Jurkat, Clone E6-1 (cell line): Measurements from ENCODE around the gene NDUFB10.

ENCODE experiments used
- DNase-seq: peaks from one replicate; pipeline ENCODE4 v3.0.0-alpha.2; 2011; ENCODE audit warnings: low read depth, low spot score
- H3K4me3 ChIP-seq: 2 replicates; pipeline ENCODE4 v1.5.1; 2011; ENCODE audit warnings: mild to moderate bottlenecking, low read length, control low read depth, moderate library complexity

NDUFB10 gene

GRCh38 chr16:2007081-2007836 is 47.9 kb downstream of the NDUFB10 start:
- no peak for DNase-seq
- H3K4me3 ChIP-seq, result peak overlapping the region; percentile 75

- DNase-seq, result no peak
- peak overlapping the region; percentile 75 for H3K4me3 ChIP-seq
Measured at GRCh38 chr16:2008009-2008526, 48.7 kb downstream of the NDUFB10 start.

- no peak for DNase-seq
- H3K4me3 ChIP-seq, result peak overlapping the region; percentile 75
Measured at GRCh38 chr16:2008631-2009163, 49.4 kb downstream of the NDUFB10 start.

GRCh38 chr16:2009164-2009711 is 49.9 kb downstream of the NDUFB10 start:
- no peak for DNase-seq
- peak overlapping the region; percentile 75 for H3K4me3 ChIP-seq

DNA sequence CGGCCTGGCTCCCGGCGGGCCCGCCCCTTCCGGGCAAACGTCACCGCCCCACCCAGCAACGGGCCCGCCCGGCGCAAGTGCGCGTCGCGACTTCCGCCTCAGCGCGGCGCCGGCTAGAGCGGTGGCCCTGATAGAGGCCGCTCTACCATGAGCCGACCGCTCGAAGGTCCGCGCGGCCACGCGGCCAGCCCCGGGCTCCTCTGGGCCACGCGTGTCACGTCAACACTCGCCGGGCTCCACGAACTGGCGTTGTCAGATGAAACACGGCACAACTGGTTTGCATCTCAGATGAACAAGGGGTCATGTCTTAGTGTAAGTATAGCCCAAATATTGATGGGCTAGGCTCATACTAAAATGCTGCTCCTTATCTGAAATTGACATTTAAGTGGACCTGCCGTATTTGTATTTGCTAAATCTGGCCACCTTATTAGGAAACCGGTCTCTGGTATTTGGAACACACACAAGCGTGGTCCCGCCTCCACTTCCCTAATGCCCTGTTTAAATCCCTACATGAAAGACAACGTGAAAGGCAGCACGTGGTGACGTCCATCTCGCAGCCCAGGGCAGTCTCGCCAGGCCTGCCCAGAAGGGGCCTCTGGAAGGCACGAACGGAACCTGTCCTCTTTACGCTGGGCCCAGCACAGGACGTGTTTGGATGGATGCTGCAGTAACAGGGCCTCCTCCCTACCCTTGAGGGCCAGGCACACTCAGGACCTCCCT is 50.6 kb downstream of the NDUFB10 start, which contains the start of gene ZNF598:
Gene ZNF598 (minus strand): TSS at position 31 of the 720 bp plus-strand sequence.
- H3K4me3 ChIP-seq, result peak within 1 kb of the TSS; percentile 78
- peak; percentile 56 for DNase-seq
